GM18858 (cell line): Measurements from ENCODE around the gene MRPS12.

Experiments used
- ATAC-seq: cut with Tn5 transposase; IDR thresholded peaks from one replicate; pipeline ENCODE4 v1.9.1; 2021; ENCODE audit not compliant: unreplicated experiment

MRPS12 gene

DNA sequence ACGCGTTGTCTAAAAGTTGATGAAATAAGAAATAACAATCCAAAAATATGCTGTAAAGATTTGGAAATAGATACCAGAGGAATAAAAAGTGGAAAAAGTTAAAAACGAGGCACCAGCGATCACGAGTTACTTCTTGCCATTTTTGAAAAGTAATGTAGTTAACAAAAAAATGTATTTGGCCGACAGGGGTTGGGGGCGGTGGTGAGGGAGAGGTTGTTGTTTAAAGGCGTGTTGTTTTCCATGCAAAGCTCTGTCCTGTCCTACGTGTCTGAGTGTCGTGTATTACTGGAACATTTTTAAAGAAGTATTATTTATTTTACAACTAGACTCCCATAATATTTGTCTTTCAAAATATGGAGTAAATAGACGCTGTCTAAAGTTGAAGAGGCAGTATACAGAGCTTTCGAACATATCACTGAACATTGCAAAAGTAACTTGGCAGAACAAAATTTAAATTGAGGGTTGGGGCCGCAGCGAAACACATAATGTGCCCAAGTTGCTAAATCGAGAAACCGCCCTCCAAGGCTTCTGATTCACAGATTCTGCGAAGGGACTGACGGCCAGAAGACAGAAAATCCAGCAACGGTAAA, 44.0 kb downstream of the MRPS12 start:
- ATAC-seq, result no peak

- ATAC-seq, result no peak
Observed at GRCh38 chr19:38975214-38975860, 44.6 kb downstream of the MRPS12 start, which contains the start of gene FBXO17. FBXO17 (minus strand) TSS chr19:38975742; CDS start chr19:38950319, 25,423 bp downstream.

- ATAC-seq, result no peak
Observed at GRCh38 chr19:38975861-38976271, 45.1 kb downstream of the MRPS12 start.

GRCh38 chr19:38977445-38978325, 46.9 kb downstream of the MRPS12 start:
- ATAC-seq, result no peak

GRCh38 chr19:38978326-38978689, 47.6 kb downstream of the MRPS12 start:
- ATAC-seq, result no peak

DNA sequence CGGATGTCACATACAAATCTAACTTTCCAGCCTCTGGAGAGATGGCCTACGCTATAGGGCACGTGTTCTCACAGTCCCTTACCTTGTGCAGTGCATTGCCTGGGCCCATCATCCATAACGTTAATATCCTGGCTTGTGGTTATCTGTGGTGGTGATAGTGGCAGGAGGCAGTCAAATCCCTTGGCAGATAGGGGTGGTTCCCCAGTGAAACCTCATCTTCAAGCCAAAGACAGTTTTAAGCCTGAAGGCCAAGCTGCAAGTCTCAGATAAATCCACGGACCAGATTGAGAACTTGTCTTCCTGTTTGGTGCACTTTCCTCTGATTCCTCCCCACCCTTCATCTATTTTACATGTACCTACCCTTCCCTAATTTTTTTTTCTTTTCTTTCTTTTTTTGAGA, 49.1 kb downstream of the MRPS12 start:
- no peak for ATAC-seq

- no peak for ATAC-seq
Observed at GRCh38 chr19:38980583-38981374, 50.0 kb downstream of the MRPS12 start.
